Measurements from ENCODE around the gene TDRD10. TPM values are rescaled to one million over a fixed set of nuclear protein-coding genes. Genes with fewer than 3 reads are reported as not detected.

TDRD10 gene
- polyA plus RNA-seq, 3 donors: not detected

DNA sequence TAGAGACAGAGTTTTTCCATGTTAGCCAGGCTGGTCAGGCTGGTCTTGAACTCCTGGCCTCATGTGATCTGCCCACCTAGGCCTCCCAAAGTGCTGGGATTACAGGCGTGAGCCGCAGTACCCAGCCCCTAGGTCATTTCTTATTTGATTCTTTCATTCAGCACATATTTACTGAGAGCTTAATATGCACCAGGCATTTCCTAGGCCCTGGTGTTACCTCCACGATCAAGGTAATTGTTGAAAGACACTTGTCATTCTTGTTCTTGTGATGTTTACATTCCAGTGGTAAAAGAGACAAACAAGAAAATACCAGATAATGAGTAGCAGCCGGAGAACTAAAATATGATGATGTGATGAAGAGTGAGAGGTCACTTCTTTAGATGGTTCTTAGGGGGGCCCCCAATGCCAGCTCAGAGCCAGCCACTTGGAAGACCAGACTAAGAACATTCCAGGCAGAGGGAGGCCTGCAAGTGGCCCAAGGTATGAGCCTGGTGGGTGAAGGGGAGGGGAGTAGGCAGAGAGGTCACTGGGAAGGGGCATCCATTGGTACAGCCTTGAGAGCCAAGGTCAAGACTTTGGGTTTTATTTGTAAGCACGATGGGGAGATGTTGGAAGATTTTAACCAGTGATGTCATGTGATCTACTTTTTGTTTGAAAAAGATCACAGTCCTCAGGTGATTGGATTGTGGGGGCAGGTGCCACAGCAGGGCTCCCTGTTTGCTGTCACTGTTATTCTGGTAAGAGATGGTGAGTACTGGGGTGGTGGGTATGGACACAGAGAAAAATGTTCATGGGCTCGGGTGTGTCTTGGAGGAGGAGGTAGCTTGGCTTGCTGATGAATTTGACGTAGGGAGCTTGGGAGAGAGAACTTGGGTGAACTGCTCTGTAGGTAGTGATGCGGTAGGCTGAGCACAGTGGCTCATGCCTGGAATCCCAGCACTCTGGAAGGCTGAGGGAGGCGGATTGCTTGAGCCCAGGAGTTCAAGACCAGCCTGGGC, 37.8 kb downstream of the TDRD10 start:
- H3K4me1 ChIP-seq (ENCODE audit: control insufficient read depth in 1 of 2, insufficient read depth in 2 of 2, low read length in 2 of 2): no peaks in the 10 kb centered on the region
- no peaks in the 10 kb centered on the region for H3K4me1 Mint-ChIP-seq
- intact Hi-C loops (cut with micrococcal nuclease): no loop called here
- H3K9me3 ChIP-seq (replicated peaks in 1 of 2; ENCODE audit: control insufficient read depth in 1 of 2, insufficient read depth in 1 of 2, low read length in 2 of 2): no peaks in the 10 kb centered on the region
- H3K27me3 Mint-ChIP-seq (ENCODE audit: low read depth in 3 of 3): peaks cover 9 to 12% (median 11%) of the 10 kb centered on the region in 3 donors
- no peak overlapping the region for H3K4me2 ChIP-seq (replicated peaks; ENCODE audit: extremely low read depth, low read length, poor library complexity, severe bottlenecking)
- no peak overlapping the region for H3K27ac ChIP-seq (ENCODE audit: low read depth in 1 of 2, low read length in 2 of 2)
- no peaks in the 10 kb centered on the region for H3K27me3 ChIP-seq (ENCODE audit: control insufficient read depth in 2 of 2, insufficient read depth in 2 of 2, low read length in 2 of 2)
- peaks cover 0 to 3% (median 0%) of the 10 kb centered on the region in 7 donors for H3K9me3 Mint-ChIP-seq
- no peak for DNase-seq
- no peaks in the 10 kb centered on the region for H3K36me3 ChIP-seq (replicated peaks in 1 of 2; ENCODE audit: control insufficient read depth in 1 of 2, insufficient read depth in 2 of 2, low read length in 2 of 2)
- no peak overlapping the region for H3K4me3 ChIP-seq (replicated peaks in 1 of 3; ENCODE audit: low read depth in 2 of 3, low read length in 3 of 3)
- H3K36me3 Mint-ChIP-seq: no peaks in the 10 kb centered on the region
- no peaks in the 10 kb centered on the region for H4K20me1 ChIP-seq (ENCODE audit: insufficient read depth, low read length)
- H3K79me2 ChIP-seq (ENCODE audit: insufficient read depth, low read length): no peaks in the 10 kb centered on the region
- WGBS (ENCODE audit: insufficient coverage): 94% methylated on average over 6 of the region's 9 CpGs
- H3K27ac Mint-ChIP-seq: peak overlapping the region in 1 of 7 donors; percentile 1
- TF ChIP-seq, protein P1, sequence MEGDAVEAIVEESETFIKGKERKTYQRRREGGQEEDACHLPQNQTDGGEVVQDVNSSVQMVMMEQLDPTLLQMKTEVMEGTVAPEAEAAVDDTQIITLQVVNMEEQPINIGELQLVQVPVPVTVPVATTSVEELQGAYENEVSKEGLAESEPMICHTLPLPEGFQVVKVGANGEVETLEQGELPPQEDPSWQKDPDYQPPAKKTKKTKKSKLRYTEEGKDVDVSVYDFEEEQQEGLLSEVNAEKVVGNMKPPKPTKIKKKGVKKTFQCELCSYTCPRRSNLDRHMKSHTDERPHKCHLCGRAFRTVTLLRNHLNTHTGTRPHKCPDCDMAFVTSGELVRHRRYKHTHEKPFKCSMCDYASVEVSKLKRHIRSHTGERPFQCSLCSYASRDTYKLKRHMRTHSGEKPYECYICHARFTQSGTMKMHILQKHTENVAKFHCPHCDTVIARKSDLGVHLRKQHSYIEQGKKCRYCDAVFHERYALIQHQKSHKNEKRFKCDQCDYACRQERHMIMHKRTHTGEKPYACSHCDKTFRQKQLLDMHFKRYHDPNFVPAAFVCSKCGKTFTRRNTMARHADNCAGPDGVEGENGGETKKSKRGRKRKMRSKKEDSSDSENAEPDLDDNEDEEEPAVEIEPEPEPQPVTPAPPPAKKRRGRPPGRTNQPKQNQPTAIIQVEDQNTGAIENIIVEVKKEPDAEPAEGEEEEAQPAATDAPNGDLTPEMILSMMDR (IDR thresholded peaks at IDR 0.05): no peak
- no peak overlapping the region for H3K9ac ChIP-seq (ENCODE audit: insufficient read depth, low read length, poor library complexity, severe bottlenecking)
- H2AFZ ChIP-seq (ENCODE audit: insufficient read depth, low read depth, low read length, poor library complexity, severe bottlenecking): no peak overlapping the region
- no peak overlapping the region for H3K4me3 Mint-ChIP-seq

DNA sequence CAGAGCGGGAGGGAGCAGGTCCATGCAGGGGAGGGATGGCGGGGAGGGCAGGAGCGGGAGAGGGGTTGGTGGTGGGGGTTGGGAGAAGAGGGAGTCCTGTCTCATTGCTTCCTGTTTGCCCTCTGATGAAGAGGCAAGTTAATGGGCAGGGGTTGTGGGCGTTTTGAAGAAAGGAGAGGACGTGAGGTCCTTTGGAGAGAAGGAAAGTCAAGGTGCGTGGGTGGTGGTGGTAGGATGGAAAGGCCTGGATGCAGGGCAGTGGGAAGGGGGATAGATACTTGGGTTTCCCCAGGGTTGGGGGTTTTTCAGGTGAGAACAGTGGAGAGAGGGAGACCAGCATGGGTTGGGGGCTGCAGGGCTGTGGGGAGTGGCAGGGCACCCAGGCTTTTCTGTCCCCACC, 39.2 kb downstream of the TDRD10 start:
- Histone ChIP-seq H3K27me3 (ENCODE audit: control insufficient read depth in 2 of 2, insufficient read depth in 2 of 2, low read length in 2 of 2) (no peaks in the 10 kb centered on the region), H3K9ac (ENCODE audit: insufficient read depth, low read length, poor library complexity, severe bottlenecking) (no peak overlapping the region), H3K79me2 (ENCODE audit: insufficient read depth, low read length) (no peaks in the 10 kb centered on the region), H2AFZ (ENCODE audit: insufficient read depth, low read depth, low read length, poor library complexity, severe bottlenecking) (no peak overlapping the region), H3K9me3 (replicated peaks in 1 of 2; ENCODE audit: control insufficient read depth in 1 of 2, insufficient read depth in 1 of 2, low read length in 2 of 2) (no peaks in the 10 kb centered on the region), H3K4me1 (ENCODE audit: control insufficient read depth in 1 of 2, insufficient read depth in 2 of 2, low read length in 2 of 2) (no peaks in the 10 kb centered on the region), H3K4me3 (replicated peaks in 1 of 3; ENCODE audit: low read depth in 2 of 3, low read length in 3 of 3) (no peak overlapping the region), H4K20me1 (ENCODE audit: insufficient read depth, low read length) (no peaks in the 10 kb centered on the region), H3K4me2 (replicated peaks; ENCODE audit: extremely low read depth, low read length, poor library complexity, severe bottlenecking) (no peak overlapping the region), H3K27ac (ENCODE audit: low read depth in 1 of 2, low read length in 2 of 2) (no peak overlapping the region), H3K36me3 (replicated peaks in 1 of 2; ENCODE audit: control insufficient read depth in 1 of 2, insufficient read depth in 2 of 2, low read length in 2 of 2) (no peaks in the 10 kb centered on the region)
- WGBS (ENCODE audit: insufficient coverage): 81% methylated on average over 6 of the region's 6 CpGs
- TF ChIP-seq, protein P1 (IDR thresholded peaks at IDR 0.05): no peak
- intact Hi-C loops (cut with micrococcal nuclease): no loop called here
- no peak for DNase-seq
- peak overlapping the region in 1 of 7 donors; percentile 31 for H3K27ac Mint-ChIP-seq
- no peaks in the 10 kb centered on the region for H3K36me3 Mint-ChIP-seq
- no peak overlapping the region for H3K4me3 Mint-ChIP-seq
- peaks cover 8 to 12% (median 11%) of the 10 kb centered on the region in 3 donors for H3K27me3 Mint-ChIP-seq (ENCODE audit: low read depth in 3 of 3)
- no peaks in the 10 kb centered on the region for H3K4me1 Mint-ChIP-seq
- H3K9me3 Mint-ChIP-seq: peaks cover 0 to 3% (median 0%) of the 10 kb centered on the region in 7 donors
